Keratinocyte (primary cell): Measurements from ENCODE around the gene BOD1L1. TPM values are rescaled to one million over a fixed set of nuclear protein-coding genes. Genes with fewer than 3 reads are reported as not detected.

Experiments used
- DNase-seq: peaks from one replicate; pipeline ENCODE4 v3.0.0-alpha.2; 2011; ENCODE audit warnings: low read depth, missing footprints, low spot score
- FAIRE-seq: peaks from 2 replicates; lab custom pipeline; 2011; peaks lifted over from hg19 to GRCh38; lab: Jason Lieb, UNC
- H2AFZ ChIP-seq: 2 replicates; pipeline ENCODE4 v1.6.0; 2012; ENCODE audit warnings: low read length, control low read depth, inconsistent platforms; ENCODE audit not compliant: control insufficient read depth
- H3K27ac ChIP-seq: 2 replicates; pipeline ENCODE4 v1.5.1; 2011; ENCODE audit warnings: low read length; ENCODE audit not compliant: control insufficient read depth, insufficient read depth
- H3K27me3 ChIP-seq: 3 replicates; pipeline ENCODE4 v1.6.0; 2011; ENCODE audit warnings: low read length; ENCODE audit not compliant: control insufficient read depth, insufficient read depth; ENCODE audit errors: extremely low read depth
- H3K36me3 ChIP-seq, 2 experiments: 2 replicates in 1 of 2; 3 replicates in 1 of 2; pipeline ENCODE4 v1.5.1; 2011; ENCODE audit warnings: low read length in 2 of 2, mild to moderate bottlenecking in 1 of 2; ENCODE audit not compliant: control insufficient read depth in 2 of 2, insufficient read depth in 2 of 2; ENCODE audit errors: extremely low read depth in 1 of 2
- H3K4me1 ChIP-seq: 3 replicates; pipeline ENCODE4 v1.5.1; 2011; ENCODE audit warnings: low read length; ENCODE audit not compliant: control insufficient read depth, insufficient read depth; ENCODE audit errors: extremely low read depth
- H3K4me2 ChIP-seq: 3 replicates; pipeline ENCODE4 v1.6.0; 2011; ENCODE audit warnings: low read depth, low read length; ENCODE audit not compliant: control insufficient read depth, insufficient read depth; ENCODE audit errors: extremely low read depth
- H3K4me3 ChIP-seq, 3 experiments: fragments of 200-600 bp in 1 of 3; sonication (generic) in 1 of 3; 2 replicates in 2 of 3; 3 replicates in 1 of 3; pipeline ENCODE4 v1.5.1; 2011 to 2016; ENCODE audit warnings: low read length in 3 of 3, mild to moderate bottlenecking in 3 of 3, control low read depth in 2 of 3, inconsistent platforms in 1 of 3, low read depth in 1 of 3, mixed read lengths in 1 of 3, mixed run types in 1 of 3, moderate library complexity in 1 of 3; ENCODE audit not compliant: control insufficient read depth in 2 of 3, insufficient read depth in 2 of 3; ENCODE audit errors: extremely low read depth in 1 of 3
- H3K79me2 ChIP-seq: 2 replicates; pipeline ENCODE4 v1.6.0; 2012; ENCODE audit warnings: low read length; ENCODE audit not compliant: control insufficient read depth, insufficient read depth
- H3K9ac ChIP-seq: 3 replicates; pipeline ENCODE4 v1.6.0; 2011; ENCODE audit warnings: low read length; ENCODE audit not compliant: control insufficient read depth, insufficient read depth; ENCODE audit errors: extremely low read depth
- H3K9me1 ChIP-seq: 3 replicates; pipeline ENCODE4 v1.6.0; 2011; ENCODE audit warnings: low read length; ENCODE audit not compliant: control insufficient read depth, insufficient read depth; ENCODE audit errors: extremely low read depth
- H3K9me3 ChIP-seq: 2 replicates; pipeline ENCODE4 v1.5.1; 2012; ENCODE audit warnings: low read depth, low read length; ENCODE audit not compliant: control insufficient read depth
- H4K20me1 ChIP-seq: 3 replicates; pipeline ENCODE4 v1.6.0; 2011; ENCODE audit warnings: low read length; ENCODE audit not compliant: control insufficient read depth, insufficient read depth; ENCODE audit errors: extremely low read depth
- EZH2 ChIP-seq: IDR thresholded peaks from one replicate; pipeline ENCODE4 v1.6.1; 2012; ENCODE audit warnings: inconsistent platforms, mild to moderate bottlenecking, low read length, moderate library complexity
- dilution Hi-C: fragments of 300-500 bp; cut with MboI; formaldehyde crosslinking; loops from one replicate; pipeline ENCODE4 v1.7.0; 2020; ENCODE audit warnings: low sequenced_read_pairs; ENCODE audit not compliant: extremely low pct_ligation_motif_present
- polyA plus RNA-seq, 5 experiments: library from polyadenylated mRNA; depleted of rRNA in 3 of 5; stranded (reverse) in 3 of 5; stranded (forward) in 1 of 5; unstranded in 1 of 5; fragments of >200 nt; gene quantifications; 1 replicate in 1 of 5; 2 replicates in 3 of 5; 3 replicates in 1 of 5; pipeline versions ENCODE4 v1.2.1 to v1.2.3, GENCODE V29; 2011 to 2012; ENCODE audit warnings: missing spikeins in 2 of 5, low read depth in 1 of 5, low replicate concordance in 1 of 5
- TF ChIP-seq, protein P1 (sequence below), 3 experiments: IDR thresholded peaks in 1 of 3; conservative IDR thresholded peaks in 1 of 3; optimal IDR thresholded peaks in 1 of 3; 2 replicates in 2 of 3; 3 replicates in 1 of 3; pipeline versions ENCODE3 to v1.5.1; 2011; ENCODE audit warnings: low read length in 3 of 3, mild to moderate bottlenecking in 3 of 3, moderate library complexity in 2 of 3, control low read depth in 1 of 3, inconsistent platforms in 1 of 3; ENCODE audit not compliant: insufficient read depth in 2 of 3; ENCODE audit errors: extremely low read depth in 1 of 3

Gene BOD1L1
- polyA plus RNA-seq, 1 donor (not counting 4 experiments of a cell fraction or from before 2014, with no cell fraction given), result 20.6 TPM

DNA sequence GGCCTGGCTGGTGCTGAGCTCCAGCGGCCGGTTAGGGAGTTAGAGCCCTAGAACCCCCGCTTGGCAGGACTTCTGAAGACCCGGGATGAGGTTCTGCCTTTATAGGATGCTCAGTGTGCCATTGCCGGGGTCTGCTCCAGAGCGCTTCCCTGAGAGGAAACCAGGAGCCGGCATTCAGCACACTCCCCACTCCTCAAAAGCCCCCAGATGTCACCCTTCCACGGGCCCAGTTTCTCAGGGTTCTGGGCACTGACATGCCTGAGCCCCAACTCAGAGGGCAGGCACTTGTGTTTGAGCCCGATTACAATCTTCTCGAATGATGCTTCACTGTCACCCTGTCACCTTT lies 89.7 kb downstream of the BOD1L1 start:
- FAIRE-seq, result no peak
- no peak for DNase-seq
- dilution Hi-C loops, result no loop called here

DNA sequence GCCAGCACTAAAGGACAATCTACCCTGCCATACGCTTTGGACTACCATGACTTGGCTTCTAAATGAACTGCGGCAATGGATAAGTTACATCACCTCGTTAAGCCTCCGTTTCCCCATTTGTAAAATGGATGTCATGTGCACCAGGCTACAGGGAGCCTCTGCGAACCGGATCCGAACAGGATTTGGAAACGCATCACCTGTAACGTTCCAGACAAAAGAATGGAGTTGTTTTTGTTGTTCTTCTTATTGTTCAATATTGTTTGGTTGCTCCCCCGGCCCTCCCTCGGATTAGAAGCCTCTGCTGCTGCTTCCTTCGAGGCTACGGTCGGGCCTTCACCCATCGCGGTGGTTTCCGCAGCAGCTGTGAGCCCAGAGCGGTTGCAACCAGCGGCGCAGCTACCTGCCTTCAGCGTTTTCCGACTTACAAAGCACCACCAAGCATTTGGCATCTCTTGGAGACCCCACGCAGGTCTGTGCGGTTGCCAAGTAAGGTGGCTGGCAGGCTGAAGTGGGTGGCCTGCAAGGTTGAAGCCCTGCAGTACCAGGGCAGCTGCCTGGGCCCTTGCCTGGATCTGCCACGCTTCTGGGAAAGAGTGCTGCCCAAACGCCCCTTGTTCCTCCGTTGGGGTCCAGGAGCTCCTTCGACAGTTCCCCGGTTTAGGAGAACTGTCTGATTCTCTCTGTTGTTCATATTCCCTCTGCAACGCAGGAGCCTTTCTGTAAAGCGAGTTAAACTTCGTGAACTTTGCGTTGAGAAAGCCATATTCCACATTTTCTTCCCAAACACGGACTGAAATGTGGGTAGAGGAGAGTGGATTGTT lies 90.3 kb downstream of the BOD1L1 start:
- Histone ChIP-seq H3K9ac (no peak overlapping the region), H3K27ac (no peak overlapping the region), H3K79me2 (no peaks in the 10 kb centered on the region), H4K20me1 (peaks cover 6% of the 10 kb centered on the region), H3K27me3 (peaks cover 100% of the 10 kb centered on the region), H3K9me1 (no peaks in the 10 kb centered on the region), H3K4me2 (no peak overlapping the region), H3K9me3 (no peaks in the 10 kb centered on the region), H2AFZ (no peak overlapping the region), H3K36me3 (no peaks in the 10 kb centered on the region), H3K4me3 (no peak overlapping the region), H3K4me1 (peaks cover 2% of the 10 kb centered on the region)
- dilution Hi-C loops, result no loop called here
- DNase-seq (no peak), FAIRE-seq (no peak)
- peak; percentile 75 for TF ChIP-seq EZH2
- TF ChIP-seq, protein P1, sequence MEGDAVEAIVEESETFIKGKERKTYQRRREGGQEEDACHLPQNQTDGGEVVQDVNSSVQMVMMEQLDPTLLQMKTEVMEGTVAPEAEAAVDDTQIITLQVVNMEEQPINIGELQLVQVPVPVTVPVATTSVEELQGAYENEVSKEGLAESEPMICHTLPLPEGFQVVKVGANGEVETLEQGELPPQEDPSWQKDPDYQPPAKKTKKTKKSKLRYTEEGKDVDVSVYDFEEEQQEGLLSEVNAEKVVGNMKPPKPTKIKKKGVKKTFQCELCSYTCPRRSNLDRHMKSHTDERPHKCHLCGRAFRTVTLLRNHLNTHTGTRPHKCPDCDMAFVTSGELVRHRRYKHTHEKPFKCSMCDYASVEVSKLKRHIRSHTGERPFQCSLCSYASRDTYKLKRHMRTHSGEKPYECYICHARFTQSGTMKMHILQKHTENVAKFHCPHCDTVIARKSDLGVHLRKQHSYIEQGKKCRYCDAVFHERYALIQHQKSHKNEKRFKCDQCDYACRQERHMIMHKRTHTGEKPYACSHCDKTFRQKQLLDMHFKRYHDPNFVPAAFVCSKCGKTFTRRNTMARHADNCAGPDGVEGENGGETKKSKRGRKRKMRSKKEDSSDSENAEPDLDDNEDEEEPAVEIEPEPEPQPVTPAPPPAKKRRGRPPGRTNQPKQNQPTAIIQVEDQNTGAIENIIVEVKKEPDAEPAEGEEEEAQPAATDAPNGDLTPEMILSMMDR (optimal IDR thresholded peaks at IDR 0.05 in 1 of 3, IDR thresholded peaks at IDR 0.05 in 1 of 3, conservative IDR thresholded peaks at IDR 0.05 in 1 of 3; ENCODE audit: extremely low read depth in 1 of 3, insufficient read depth in 2 of 3, low read length in 3 of 3), result no peak

More for the DNA sequence above, 89.7 kb downstream of the BOD1L1 start:
- Histone ChIP-seq H3K36me3 (no peaks in the 10 kb centered on the region), H3K9ac (no peak overlapping the region), H2AFZ (no peak overlapping the region), H3K4me2 (no peak overlapping the region), H3K9me3 (no peaks in the 10 kb centered on the region), H3K4me1 (peaks cover 2% of the 10 kb centered on the region), H3K27ac (no peak overlapping the region), H4K20me1 (peaks cover 6% of the 10 kb centered on the region), H3K79me2 (no peaks in the 10 kb centered on the region), H3K27me3 (peaks cover 100% of the 10 kb centered on the region), H3K4me3 (no peak overlapping the region), H3K9me1 (no peaks in the 10 kb centered on the region)
- TF ChIP-seq, protein P1 (optimal IDR thresholded peaks at IDR 0.05 in 1 of 3, IDR thresholded peaks at IDR 0.05 in 1 of 3, conservative IDR thresholded peaks at IDR 0.05 in 1 of 3; ENCODE audit: extremely low read depth in 1 of 3, insufficient read depth in 2 of 3, low read length in 3 of 3), result no peak
- peak; percentile 1 for TF ChIP-seq EZH2
